GM08714 (cell line): ENCODE measurements around the gene UTP4.

Experiments
- H3K4me3 ChIP-seq: fragments of 200-500 bp; sonication (Bioruptor generic); 2 replicates; pipeline ENCODE4 v1.5.1; 2014; ENCODE audit warnings: mild to moderate bottlenecking, low read length, inconsistent platforms
- ZNF274 ChIP-seq: IDR thresholded peaks from 2 replicates; pipeline ENCODE4 v1.6.1; 2012; ENCODE audit warnings: mild to moderate bottlenecking, low read depth, low read length

Gene UTP4

DNA sequence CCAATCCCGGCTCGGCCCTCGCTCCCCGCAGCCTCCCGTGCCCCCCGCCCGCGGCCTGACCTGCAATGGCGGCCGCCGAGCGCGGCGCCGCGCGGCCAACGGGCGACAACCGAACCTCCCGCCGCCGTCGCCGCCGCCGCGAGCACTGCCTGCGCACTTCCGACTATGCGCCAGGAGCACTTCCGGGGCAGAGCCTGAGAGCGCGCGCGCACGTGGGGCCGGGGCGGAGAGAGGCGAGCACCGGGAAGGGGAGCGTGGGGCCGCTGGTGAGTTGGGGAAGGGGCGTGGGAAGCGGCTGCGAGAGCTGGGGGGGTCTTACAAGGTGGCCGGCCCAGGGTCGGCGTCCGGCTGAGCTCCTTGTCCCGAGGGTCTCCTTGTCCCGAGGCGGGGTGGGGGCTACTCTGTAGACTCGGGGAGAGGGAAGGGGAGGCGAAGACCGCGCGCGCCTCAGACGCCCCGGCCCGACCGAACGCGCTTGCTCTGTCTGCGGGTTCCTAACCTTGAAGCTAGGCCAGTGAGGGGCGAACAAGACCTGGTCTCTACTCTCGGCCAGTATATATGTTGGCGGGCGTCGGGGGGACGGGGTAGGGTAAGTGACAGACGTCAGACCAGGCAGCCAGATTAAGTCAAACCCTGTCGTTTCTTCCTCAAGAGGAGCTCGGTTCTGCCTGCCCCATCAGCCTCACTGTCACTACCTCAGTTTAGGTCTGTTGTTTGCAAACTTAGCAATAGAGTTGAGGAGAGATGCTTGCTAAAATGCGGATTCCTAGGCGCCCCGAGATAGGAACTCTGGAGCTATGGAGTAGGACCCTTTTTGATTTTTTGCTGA lies at the start of gene UTP4, which contains the start of gene CHTF8:
Gene UTP4 (plus strand): TSS at position 226 of the 829 bp plus-strand sequence. CDS start 811 bp downstream, outside the sequence.
Gene CHTF8 (minus strand): TSS at position 165 of the 829 bp plus-strand sequence. CDS start 11,130 bp downstream, outside the sequence.
- H3K4me3 ChIP-seq: peak within 1 kb of the TSS; percentile 100
- TF ChIP-seq ZNF274: no peak

DNA sequence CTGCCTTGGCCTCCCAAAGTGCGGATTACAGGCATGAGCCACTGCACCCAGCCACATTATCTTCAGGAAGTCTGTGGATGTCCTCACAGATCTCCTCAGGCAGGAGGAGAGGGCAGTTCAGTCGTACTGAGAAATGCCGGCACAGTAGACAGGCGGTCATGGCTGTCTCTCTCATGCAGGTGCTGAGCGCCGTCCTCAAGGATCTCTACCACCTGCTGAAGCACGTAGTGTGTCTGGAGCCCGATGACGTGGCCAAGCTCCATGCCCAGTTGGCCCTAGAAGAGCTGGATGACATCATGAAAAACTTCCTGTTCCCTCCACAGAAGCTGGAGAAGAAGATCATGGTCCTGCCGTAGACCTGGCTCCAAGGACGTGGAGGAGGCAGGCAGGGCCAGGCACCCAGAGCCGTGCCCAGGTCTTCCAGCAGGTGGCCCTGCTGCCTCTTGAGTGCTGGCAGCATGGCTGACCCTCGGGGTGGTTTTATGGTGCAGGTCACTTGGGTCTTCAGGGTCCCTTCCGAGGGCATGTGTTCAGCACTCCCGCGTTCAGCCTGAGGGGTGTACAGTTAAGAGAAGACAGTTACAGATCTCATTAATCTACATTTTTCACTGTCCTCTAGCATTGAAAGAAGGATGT lies 49.0 kb upstream of the UTP4 start:
- no peak for TF ChIP-seq ZNF274
- H3K4me3 ChIP-seq: no peak overlapping the region

DNA sequence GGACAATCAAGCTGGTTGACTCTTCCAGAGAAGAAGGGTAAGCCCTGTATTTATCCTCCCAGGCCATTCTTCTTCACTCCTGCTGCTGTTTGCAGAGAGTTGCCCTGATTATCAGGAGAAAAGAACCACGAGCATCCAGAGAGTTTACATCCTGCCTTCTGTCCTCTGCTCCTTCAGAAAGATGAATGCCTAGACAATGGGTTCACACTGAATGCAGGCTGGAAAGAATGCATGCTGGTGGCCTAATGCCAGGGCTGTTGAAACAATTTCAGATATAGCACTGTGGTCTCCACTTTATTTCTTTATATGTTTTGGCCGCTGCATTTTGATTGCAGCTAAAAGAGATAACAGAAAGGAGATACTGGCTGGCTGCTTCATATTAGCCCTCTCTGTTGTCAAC lies 48.2 kb upstream of the UTP4 start:
- H3K4me3 ChIP-seq: no peak overlapping the region
- no peak for TF ChIP-seq ZNF274

DNA sequence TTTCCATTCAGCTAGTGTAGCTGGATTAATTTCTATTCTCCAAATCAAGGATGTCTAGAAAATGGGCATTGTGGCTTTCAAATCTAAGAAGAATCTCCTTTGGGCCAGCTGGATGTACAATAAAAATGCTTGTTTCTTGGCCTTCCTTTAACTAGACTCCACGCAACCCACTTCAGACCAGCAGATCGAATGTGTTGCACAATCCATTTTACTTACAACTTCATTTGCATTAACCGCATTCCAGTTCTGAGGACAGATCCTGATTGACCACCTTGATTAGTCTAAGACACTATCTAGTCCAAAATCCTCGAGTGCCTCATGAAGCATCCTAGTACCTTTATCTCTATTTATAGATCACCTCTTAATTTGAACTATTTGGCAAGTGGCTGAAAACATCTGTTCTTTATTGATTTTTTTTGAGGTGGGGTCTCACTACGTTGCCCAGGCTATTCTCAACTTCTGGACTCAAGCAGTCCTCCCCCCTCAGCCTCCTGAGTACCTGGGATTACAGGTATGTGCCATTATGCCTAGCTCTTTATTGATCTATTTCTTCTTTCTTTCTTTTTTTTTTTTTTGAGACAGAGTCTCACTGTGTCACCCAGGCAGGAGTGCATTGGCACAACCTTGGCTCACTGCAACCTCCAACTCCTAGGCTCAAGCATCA lies 47.3 kb upstream of the UTP4 start:
- H3K4me3 ChIP-seq: no peak overlapping the region
- no peak for TF ChIP-seq ZNF274

DNA sequence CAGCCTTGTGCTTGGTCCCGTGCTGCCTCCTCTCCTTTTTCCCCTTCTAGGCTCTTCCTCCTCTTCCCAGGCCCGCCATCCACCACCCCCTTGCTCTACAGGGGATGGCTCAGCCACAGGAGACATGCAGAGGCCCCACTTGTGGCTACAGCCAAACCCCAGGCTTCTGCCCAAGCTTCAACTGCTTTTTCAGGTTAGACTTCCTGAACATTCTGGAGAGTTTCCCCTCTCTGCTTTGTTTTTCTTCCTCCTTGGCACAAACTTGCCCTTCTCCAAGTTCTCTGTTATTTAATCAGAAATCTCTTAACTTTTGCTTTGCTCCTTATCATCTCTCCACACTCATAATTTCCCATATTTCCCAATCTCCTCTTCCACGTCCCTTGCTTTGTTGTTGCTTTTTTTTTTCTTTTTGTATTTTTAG lies 45.3 kb upstream of the UTP4 start:
- TF ChIP-seq ZNF274: no peak
- H3K4me3 ChIP-seq: no peak overlapping the region

DNA sequence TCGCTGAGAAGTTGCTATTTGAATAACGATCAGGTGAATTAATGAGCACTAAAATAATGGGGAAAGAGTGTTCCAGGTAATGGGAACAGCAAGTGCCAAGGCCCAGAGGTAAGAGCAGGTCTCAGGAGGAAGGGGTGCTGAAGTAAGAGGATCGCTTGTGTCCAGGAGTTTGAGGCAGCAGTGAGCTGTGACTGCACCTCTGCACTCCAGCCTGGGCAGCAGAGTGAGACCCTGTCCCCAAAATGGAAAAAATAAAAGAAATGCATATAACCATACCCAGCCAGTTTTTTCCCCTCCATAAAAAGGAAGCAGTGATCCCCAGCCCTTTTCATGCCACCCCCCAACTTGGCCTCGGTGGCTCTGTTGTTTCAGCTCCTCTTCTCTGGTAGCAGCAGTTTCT lies 43.8 kb upstream of the UTP4 start:
- TF ChIP-seq ZNF274: no peak
- H3K4me3 ChIP-seq: no peak overlapping the region

DNA sequence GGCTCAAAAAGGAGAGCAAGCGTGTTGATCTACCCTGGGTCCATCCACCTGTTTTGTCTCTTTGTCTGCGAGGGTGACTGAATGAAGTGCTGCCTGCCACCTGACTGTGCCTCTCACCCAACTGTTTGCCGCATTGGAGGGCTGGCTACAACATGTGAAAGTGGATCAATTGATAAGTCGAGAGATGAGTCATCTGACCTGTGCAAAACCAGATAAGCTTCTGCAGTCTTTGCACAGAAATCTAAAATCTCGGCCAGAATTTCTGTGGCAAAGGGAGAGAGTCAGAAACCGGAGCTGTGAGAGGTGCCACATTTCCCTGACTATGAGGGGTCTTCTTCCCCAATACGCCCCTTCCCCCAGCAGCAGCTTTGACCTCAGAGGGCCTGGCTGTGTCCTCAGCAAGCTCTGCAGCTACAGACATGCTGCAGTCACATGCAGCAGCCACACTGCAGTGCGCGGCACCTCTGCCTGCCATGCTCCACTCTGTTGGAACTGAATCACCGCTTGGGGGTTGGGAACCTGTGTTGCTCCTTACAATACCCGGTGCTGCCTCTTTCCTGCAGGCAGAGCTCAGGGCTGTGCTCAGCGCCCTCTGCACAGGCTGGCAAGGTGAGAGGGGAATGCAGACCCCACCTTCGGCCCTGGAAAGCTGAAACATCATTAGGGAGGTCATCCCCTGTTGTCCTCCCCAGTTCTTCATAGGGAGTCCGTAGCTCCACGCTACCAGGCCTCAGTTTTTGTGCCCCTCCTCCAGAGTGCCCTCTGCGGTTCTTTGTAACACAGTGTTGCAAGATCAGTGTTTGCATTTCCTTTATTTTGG lies 43.1 kb upstream of the UTP4 start:
- no peak for TF ChIP-seq ZNF274
- no peak overlapping the region for H3K4me3 ChIP-seq

DNA sequence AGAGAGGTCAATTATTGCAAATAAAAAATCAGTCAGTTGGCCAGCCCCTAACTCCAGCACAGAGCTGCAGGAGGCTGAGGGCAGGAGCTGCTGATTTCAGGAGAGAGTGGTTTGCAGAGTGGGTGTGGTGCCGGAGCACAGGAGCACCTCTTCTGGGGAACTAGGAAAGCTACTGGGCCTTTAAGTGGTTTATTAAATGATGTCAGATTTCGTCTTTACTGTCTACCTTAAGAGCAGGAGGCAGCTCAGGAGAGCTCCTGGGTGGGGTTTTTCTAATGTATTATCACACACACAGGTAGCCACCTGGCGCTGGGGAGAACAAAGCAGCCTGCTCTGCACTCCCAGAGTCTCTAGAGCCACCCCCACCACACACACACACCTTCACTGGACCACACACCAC lies 38.5 kb upstream of the UTP4 start:
- TF ChIP-seq ZNF274: no peak
- no peak overlapping the region for H3K4me3 ChIP-seq

DNA sequence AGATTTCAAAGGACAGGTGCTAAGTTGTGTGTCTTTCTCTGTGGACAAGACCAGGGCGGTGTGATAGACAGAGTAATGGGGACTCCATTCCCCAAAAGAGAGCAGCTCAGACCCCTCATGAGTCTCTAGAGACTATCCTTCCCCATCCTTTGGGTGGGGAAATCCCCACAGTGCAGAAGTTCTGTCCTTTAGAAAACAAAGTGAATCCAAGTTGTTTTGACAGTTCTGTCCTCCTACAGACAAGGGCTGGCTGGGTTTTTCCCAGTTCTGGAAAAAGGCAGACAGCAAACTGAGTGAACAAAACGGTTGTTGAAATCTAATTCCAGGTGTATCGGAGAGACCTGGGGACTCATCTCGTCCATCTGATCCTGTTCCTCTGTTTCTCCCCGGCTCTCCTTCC lies 37.9 kb upstream of the UTP4 start:
- no peak overlapping the region for H3K4me3 ChIP-seq
- TF ChIP-seq ZNF274: no peak

DNA sequence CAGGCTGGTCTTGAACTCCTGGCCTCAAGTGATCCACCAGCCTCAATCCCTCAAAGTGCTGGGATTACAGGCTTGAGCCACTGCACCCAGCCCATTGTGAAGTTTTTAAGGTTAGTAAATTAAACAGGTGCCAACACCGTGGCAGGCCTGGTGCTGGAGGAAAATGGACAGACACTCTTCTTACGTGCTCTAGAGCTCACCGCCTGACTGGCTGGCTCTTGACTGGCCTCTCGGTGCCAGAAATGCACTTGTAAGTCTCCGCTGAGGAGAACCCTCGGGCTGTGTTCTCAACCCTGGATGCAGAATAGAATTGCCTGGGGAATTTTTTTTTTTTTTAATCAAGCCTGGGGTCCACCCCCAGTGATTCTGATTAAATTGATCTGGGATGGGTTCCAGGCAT lies 37.3 kb upstream of the UTP4 start:
- H3K4me3 ChIP-seq: no peak overlapping the region
- no peak for TF ChIP-seq ZNF274

DNA sequence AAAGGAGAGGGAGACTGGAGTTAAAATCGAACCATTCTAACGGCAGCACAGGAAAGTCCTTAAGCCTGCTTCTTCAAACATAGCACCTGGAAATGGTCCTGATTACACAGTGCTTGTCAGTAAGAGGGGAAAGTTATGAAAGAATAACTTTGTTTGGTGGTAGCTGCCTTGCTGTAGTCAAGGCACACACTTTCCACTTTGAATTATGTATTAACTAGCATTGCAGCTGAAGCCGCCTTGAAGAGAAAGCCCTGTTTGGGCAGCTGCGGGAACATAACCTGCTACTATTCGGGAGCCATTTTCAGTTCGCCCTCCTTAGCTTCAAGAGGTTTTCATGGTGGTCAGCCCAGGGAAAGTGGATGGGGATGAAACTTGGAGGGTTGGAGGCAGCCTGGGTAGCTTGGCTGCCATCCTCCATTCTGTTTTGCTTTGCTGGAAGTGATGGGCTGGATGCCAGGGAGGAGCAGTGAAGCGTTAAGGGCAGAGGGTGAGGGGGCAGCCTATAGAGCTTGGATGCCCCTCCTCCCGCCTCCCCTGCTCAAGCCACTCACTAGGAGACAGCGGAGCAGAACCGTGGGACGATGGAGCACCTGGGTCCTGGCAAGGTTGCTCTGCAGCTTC lies 32.3 kb upstream of the UTP4 start:
- H3K4me3 ChIP-seq: no peak overlapping the region
- no peak for TF ChIP-seq ZNF274

DNA sequence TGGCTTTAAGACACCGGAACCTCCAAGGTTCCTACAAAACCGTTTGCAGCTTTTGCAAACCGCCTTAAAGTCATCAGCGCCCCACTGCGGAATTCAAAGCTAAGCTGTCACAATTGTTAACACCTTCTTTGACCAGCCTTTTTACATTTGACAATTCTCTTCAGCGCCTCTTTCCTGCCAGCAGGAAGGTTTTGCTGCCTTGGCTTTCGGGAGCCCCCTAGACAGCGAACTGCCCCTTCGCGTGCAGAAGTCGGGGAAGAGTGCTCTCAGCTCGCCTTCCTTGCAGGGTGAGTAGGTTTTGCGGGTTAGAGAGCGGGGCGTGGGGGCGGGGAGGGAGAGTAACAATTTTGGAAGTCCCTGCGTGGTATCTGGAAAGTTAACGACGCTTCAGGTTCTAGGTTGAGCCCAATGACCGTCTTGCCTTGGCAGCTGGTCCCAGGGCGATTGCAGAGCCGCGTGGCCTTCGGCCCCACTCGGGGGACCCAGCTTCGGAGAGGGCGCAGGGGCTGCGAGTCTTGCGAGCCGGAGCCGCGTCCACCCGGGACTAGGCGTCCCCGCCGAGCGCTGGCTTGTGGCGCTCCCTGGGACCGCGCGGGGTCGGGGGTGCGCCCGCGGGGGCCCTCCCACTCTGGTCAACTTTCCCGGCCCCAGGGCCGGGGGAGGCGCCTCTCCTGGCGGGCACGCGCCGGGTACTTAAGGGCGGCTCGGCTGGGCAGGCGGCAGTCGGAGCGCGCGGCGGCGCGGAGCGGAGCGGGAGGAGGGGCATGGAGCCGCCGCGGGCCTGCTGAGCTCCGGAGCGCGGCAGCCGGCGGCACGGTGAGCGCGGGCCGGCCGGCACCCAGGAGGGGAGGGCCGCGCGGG lies 26.7 kb upstream of the UTP4 start, which contains the start of gene HAS3:
Gene HAS3 (plus strand): TSS at position 153 of the 861 bp plus-strand sequence. CDS start 3,743 bp downstream, outside the sequence.
- peak within 1 kb of the TSS; percentile 62; the same call in 1 of the 2 replicates for H3K4me3 ChIP-seq
- no peak for TF ChIP-seq ZNF274
